Stomach smooth muscle (tissue), 2 donors: ENCODE data around the gene FTSJ1.

Experiments
- H3K27ac ChIP-seq: one replicate; pipeline ENCODE4 v1.7.0; 2013; ENCODE audit warnings: mild to moderate bottlenecking, low read length, inconsistent platforms
- H3K27me3 ChIP-seq, 2 donors: one replicate each; pipeline ENCODE4 v1.7.0; 2013; ENCODE audit warnings: low read length in 2 of 2; ENCODE audit not compliant: insufficient read depth in 2 of 2, control insufficient read depth in 1 of 2
- H3K36me3 ChIP-seq, 2 donors: one replicate each; pipeline ENCODE4 v1.7.0; 2013; ENCODE audit warnings: low read length in 2 of 2; ENCODE audit not compliant: control insufficient read depth in 2 of 2, insufficient read depth in 2 of 2
- H3K4me1 ChIP-seq: one replicate; pipeline ENCODE4 v1.7.0; 2013; ENCODE audit warnings: low read length; ENCODE audit not compliant: control insufficient read depth, insufficient read depth
- H3K4me3 ChIP-seq, 2 donors: one replicate each; pipeline ENCODE4 v1.7.0; 2013; ENCODE audit warnings: low read length in 2 of 2
- H3K9ac ChIP-seq, 2 donors: one replicate each; pipeline ENCODE4 v1.7.0; 2013; ENCODE audit warnings: low read length in 2 of 2, mild to moderate bottlenecking in 1 of 2
- H3K9me3 ChIP-seq, 2 donors: one replicate each; pipeline ENCODE4 v1.7.0; 2013; ENCODE audit warnings: low read length in 2 of 2; ENCODE audit not compliant: control insufficient read depth in 2 of 2
- donor health status: healthy.
- donor health status: Pancreatic carcinoma.

Gene FTSJ1

DNA sequence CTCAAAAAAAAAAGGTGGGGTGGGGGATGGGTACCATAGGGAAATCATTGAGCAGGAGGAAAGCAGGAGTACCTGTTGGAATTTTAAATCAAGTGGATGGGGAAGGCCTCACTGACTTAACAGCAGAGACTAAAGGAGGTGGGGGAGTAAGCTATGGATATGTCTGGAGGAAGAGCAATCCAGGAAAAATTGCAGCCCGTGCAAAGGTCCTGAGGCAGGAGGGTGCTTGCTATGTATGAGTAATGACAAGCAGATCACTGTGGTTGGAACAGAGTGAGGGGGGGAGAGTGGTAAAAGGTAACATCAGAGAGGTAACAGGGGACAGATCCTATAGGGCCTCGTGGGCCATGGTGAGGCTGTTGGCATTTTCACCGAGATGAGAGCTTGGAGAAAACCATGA is 4.1 kb downstream of the FTSJ1 start:
- H3K4me3 ChIP-seq, result no peak overlapping the region
- peaks cover 6% of the 10 kb centered on the region for H3K4me1 ChIP-seq
- peaks cover 0 to 4% of the 10 kb centered on the region in 2 donors for H3K36me3 ChIP-seq
- H3K27me3 ChIP-seq, result peaks cover 0 to 3% of the 10 kb centered on the region in 2 donors
- no peaks in the 10 kb centered on the region for H3K9me3 ChIP-seq
- H3K9ac ChIP-seq, result no peak overlapping the region
- H3K27ac ChIP-seq, result no peak overlapping the region

DNA sequence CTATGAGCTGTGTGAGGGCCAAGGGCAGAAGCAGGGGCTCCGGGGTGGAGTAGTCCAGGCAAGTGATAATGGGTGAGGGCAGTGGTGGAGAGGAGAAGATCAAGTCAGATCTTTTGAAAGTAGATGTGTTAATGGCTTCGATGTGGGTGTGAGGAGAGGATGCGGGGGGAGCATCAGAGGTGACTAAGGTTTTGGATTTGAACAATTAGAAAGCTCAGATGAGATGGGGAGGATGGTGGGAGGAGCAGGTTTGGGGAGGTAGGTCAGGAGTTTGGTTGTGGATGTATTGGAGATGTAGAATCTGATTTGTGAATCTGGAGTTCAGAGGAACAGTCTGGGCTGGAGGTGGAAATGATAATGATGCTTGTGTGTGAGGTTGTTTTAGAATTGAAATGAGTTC is 4.6 kb downstream of the FTSJ1 start:
- Histone ChIP-seq H3K9ac (no peak overlapping the region), H3K27me3 (peaks cover 0 to 3% of the 10 kb centered on the region in 2 donors), H3K4me1 (peaks cover 6% of the 10 kb centered on the region), H3K36me3 (peaks cover 0 to 4% of the 10 kb centered on the region in 2 donors), H3K27ac (no peak overlapping the region), H3K4me3 (no peak overlapping the region), H3K9me3 (no peaks in the 10 kb centered on the region)

DNA sequence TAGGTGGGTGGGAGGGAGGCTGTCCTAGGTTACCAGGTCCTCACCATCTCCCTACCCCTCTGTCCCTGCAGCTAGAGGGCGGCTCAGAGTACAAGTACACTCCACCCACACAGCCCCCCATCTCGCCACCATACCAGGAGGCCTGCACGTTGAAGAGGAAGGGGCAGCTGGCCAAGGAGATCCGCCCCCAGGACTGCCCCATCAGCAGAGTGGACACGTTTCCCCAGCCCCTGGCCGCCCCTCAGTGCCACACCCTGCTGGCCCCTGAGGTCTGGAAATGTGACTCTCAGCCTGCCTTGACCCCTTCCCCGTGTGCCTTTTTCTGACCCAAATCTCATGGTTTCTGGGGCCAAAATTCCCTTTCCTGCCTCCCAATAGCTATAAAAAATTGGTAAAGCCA is 6.5 kb downstream of the FTSJ1 start:
- H3K9me3 ChIP-seq, result no peaks in the 10 kb centered on the region
- H3K27ac ChIP-seq, result no peak overlapping the region
- H3K9ac ChIP-seq, result no peak overlapping the region
- H3K4me1 ChIP-seq, result no peaks in the 10 kb centered on the region
- H3K36me3 ChIP-seq, result peaks cover 0 to 4% of the 10 kb centered on the region in 2 donors
- H3K4me3 ChIP-seq, result no peak overlapping the region
- peaks cover 0 to 3% of the 10 kb centered on the region in 2 donors for H3K27me3 ChIP-seq

DNA sequence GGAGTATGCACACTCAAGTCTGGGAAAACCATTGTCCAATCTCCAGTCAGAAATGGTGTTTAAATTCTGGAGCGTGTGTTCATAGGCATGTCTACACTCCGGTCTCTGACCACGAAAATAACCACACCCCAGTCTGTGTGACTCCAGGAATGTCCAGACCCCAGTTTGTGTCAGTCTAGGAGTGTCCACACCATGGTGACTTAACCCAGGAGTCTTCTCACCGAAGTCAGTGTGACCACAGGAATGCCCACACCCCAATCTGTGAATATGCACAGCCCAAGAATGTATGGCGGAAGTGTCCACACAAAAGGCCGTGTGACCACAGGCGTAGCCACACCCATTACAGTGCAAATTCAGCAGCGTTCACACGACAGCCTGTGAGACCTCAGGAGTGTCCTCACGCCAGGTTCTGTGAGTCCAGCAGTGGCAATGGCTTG is 11.4 kb downstream of the FTSJ1 start:
- Histone ChIP-seq H3K36me3 (no peaks in the 10 kb centered on the region), H3K4me1 (no peaks in the 10 kb centered on the region), H3K27me3 (peaks cover 0 to 6% of the 10 kb centered on the region in 2 donors), H3K9ac (no peak overlapping the region), H3K4me3 (no peak overlapping the region), H3K27ac (no peak overlapping the region), H3K9me3 (no peaks in the 10 kb centered on the region)

DNA sequence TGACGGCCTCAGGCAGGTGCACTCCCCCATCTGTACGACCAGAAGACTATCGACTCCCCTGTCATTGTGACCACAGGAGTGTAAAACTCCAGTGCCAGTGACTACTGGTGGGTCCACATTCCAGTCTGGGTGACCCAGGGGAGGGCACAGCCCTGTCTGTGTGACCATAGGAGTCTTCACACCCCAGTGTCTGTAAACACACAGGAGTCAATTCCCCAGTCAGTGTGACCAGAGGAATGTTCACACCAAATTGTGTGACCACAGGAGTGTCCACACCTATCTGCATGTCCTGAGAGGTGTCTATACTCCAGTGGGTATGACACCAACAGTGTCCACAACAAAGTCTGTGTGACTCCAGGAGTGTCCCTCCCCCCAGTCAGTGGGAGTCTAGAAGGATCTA is 12.0 kb downstream of the FTSJ1 start:
- Histone ChIP-seq H3K27ac (no peak overlapping the region), H3K4me1 (no peaks in the 10 kb centered on the region), H3K9ac (no peak overlapping the region), H3K36me3 (no peaks in the 10 kb centered on the region), H3K27me3 (peaks cover 0 to 6% of the 10 kb centered on the region in 2 donors), H3K9me3 (no peaks in the 10 kb centered on the region), H3K4me3 (no peak overlapping the region)

DNA sequence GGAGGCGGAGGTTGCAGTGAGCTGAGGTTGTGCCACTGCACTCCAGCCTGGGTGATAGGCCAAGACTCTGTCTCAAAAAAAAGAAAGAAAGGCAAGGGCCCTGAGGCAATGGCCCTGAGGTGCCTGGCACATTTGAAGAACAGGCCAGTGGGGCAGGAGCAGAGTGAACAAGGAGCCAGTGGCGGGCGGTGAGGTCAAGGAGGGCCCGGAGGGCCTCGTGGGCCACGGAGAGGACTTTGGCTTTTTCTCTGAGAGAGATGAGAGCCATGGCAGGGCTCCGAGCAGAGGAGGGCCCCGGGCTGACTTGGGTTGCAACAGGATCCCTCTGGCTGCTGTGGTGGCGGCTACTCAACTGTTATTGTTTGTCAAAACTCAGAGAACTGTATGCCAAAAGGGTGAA is 13.3 kb downstream of the FTSJ1 start:
- peaks cover 0 to 10% of the 10 kb centered on the region in 2 donors for H3K27me3 ChIP-seq
- H3K27ac ChIP-seq, result no peak overlapping the region
- H3K9me3 ChIP-seq, result no peaks in the 10 kb centered on the region
- H3K4me1 ChIP-seq, result no peaks in the 10 kb centered on the region
- H3K36me3 ChIP-seq, result no peaks in the 10 kb centered on the region
- no peak overlapping the region for H3K4me3 ChIP-seq
- H3K9ac ChIP-seq, result no peak overlapping the region

DNA sequence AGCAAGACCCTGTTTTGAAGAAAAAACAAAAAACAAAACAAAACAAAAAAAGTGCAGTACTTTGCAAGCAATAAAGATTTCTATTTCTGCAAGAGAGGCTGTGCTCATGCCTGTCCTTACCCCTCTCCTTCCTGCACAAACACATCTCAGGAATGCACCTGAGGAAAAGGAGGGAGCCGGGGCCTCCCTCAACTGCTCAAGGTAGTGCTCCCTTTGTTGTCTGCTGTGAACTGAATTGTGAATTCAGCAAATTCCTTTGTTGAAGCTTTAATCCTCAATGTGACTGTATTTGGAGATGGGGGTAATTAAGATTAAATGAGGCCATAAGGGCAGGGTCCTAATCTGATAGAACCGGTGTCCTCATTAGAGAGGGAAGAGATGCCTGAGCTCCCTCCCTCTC is 13.9 kb downstream of the FTSJ1 start:
- H3K36me3 ChIP-seq, result no peaks in the 10 kb centered on the region
- H3K9me3 ChIP-seq, result no peaks in the 10 kb centered on the region
- no peak overlapping the region for H3K9ac ChIP-seq
- H3K4me3 ChIP-seq, result no peak overlapping the region
- peaks cover 0 to 10% of the 10 kb centered on the region in 2 donors for H3K27me3 ChIP-seq
- H3K4me1 ChIP-seq, result no peaks in the 10 kb centered on the region
- no peak overlapping the region for H3K27ac ChIP-seq

DNA sequence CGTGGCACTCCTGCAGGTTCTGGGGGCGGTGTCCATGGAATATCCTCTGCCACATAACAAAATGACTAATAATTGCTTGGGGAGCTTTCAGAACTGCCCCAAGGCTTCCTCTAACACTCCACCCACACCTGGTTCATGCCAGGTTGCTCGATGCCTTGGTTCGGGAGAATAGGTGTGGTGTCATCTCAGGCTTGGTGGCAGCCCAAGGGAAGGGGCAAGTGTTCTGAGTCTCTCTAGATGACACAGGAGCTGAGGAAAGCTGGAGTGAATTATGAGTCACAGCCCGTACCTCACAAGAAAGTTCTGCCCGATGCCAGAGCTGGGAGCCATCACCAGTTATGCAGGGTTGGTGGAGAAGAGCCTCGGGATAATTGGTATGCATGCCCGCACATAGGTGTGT is 14.7 kb downstream of the FTSJ1 start:
- Histone ChIP-seq H3K27me3 (peaks cover 0 to 12% of the 10 kb centered on the region in 2 donors), H3K4me3 (no peak overlapping the region), H3K27ac (no peak overlapping the region), H3K9ac (no peak overlapping the region), H3K4me1 (no peaks in the 10 kb centered on the region), H3K36me3 (no peaks in the 10 kb centered on the region), H3K9me3 (no peaks in the 10 kb centered on the region)

DNA sequence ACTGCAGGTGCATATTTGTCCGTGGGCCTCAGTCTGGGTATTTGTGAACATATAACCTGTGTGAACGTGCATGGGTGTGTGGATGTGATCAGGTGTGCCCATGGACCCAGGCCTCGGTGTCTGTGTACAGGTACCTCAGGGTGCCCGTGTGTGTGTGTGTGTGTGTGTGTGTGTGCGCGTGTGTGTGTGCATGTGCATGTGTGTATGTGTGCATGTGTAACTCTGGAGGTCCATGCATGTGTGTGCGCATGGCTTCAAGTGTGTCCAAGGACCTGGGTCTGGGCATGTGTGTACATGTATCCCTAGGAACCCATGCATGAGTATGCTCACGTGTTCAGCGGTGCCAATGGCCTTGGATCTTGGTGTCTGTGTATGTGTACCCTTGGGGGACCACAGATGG is 15.8 kb downstream of the FTSJ1 start:
- no peak overlapping the region for H3K9ac ChIP-seq
- no peaks in the 10 kb centered on the region for H3K36me3 ChIP-seq
- H3K9me3 ChIP-seq, result no peaks in the 10 kb centered on the region
- H3K27ac ChIP-seq, result no peak overlapping the region
- no peak overlapping the region for H3K4me3 ChIP-seq
- H3K4me1 ChIP-seq, result no peaks in the 10 kb centered on the region
- H3K27me3 ChIP-seq, result peaks cover 0 to 17% of the 10 kb centered on the region in 2 donors

DNA sequence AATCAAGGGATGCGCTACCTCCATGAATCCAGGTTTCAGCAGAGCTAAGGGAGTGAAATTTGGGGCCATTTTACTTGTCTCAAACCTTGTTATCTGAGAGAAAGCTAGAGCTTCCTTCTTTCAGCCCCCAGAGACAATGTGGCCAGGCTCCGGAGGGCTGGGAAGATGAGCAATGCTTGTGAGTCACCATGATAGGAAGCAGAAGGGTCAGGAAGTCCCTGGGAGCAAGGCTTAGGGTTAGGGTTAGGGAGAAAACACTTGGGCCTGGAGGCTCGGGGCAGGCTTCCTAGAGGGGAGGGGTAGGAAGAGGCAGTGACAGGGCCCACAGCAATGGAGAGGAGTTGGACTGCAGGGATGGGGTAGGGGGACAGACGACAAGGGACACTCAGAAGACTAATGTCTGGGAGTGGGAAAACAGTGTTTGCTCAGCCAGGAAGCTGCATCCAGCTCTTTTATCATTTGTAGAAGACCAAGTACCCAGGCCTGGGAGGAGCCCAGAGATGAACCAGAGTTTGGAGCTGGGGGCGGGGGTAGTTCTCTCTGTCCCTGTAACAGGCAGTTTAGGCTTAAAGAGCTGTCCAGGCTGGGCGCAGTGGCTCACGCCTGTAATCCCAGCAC is 16.4 kb downstream of the FTSJ1 start:
- Histone ChIP-seq H3K27ac (no peak overlapping the region), H3K9ac (no peak overlapping the region), H3K9me3 (no peaks in the 10 kb centered on the region), H3K27me3 (peaks cover 0 to 17% of the 10 kb centered on the region in 2 donors), H3K36me3 (no peaks in the 10 kb centered on the region), H3K4me3 (no peak overlapping the region), H3K4me1 (no peaks in the 10 kb centered on the region)

DNA sequence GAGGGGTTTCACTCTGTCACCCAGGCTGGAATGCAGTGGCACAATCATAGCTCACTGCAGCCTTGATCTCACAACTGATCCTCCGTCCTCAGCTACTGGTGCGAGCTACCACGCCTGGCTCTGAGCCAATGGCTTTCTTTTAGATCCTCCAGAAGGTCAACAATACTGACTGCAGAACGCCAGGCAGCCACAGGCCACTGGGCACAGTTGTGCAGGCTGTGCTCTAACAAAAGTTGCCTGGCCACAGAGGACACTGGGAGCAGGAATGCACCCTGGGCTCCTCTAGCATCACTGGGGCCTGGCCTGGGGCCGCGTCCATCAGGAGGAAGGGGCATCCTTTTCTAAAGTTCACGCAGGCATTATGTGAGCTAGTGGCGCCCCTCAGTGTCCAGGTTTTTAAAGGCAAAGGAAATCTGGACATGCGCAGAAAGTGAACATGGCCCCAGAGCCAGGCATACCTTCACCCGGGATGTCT is 17.9 kb downstream of the FTSJ1 start:
- no peak overlapping the region for H3K9ac ChIP-seq
- no peaks in the 10 kb centered on the region for H3K4me1 ChIP-seq
- H3K4me3 ChIP-seq, result no peak overlapping the region
- no peak overlapping the region for H3K27ac ChIP-seq
- no peaks in the 10 kb centered on the region for H3K36me3 ChIP-seq
- H3K27me3 ChIP-seq, result peaks cover 0 to 19% of the 10 kb centered on the region in 2 donors
- no peaks in the 10 kb centered on the region for H3K9me3 ChIP-seq
